Peyer's patch (tissue), 4 donors: ENCODE data around the gene KHDRBS1.

Experiments
- CTCF ChIP-seq, 6 experiments: fragments of 450-650 bp in 4 of 6; fragments of 200-600 bp in 2 of 6; sonication (generic) in 1 of 6; IDR thresholded peaks; one replicate each; pipeline ENCODE4 v1.5.1; 2017 to 2019; ENCODE audit warnings: antibody characterized with exemption in 6 of 6, mild to moderate bottlenecking in 3 of 6, moderate library complexity in 1 of 6
- POLR2A ChIP-seq, 2 donors: fragments of 450-650 bp; IDR thresholded peaks; one replicate each; pipeline ENCODE4 v1.5.1; 2017; ENCODE audit warnings: antibody characterized with exemption in 2 of 2, mild to moderate bottlenecking in 2 of 2, moderate library complexity in 2 of 2

DNA sequence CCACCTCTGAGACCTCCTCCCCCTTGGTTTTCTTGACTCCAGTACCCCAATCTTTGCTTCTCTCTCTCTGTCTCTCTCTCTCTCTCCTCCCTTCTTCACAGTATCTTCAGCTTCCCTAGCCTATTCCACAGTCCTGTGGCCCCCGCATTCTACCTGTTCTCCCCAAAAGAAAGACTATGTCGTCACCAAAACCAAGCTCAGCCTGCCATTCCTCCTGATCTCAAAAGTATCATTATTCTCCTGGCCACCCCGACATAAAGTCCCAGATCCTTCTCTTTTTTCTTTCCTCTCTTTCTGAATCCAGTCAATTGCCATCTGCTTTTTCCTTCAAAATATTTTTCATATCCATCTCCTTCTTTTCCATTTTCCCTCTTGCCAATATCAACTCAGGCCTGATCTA lies 23.7 kb upstream of the KHDRBS1 start:
- TF ChIP-seq CTCF (IDR thresholded peaks at IDR 0.05) (no peak), POLR2A (IDR thresholded peaks at IDR 0.05) (no peak)
